Chondrocyte (in vitro differentiated cells): ENCODE results near the gene CHPF2. TPM values are rescaled to one million over a fixed set of nuclear protein-coding genes. Genes with fewer than 3 reads are reported as not detected.

Experiments
- DNase-seq: peaks from one replicate; pipeline ENCODE4 v3.0.0; 2021; ENCODE audit warnings: mixed read lengths, low spot score
- H3K27ac Mint-ChIP-seq: one replicate; pipeline ENCODE4 v1.8.0; 2021; ENCODE audit warnings: mild to moderate bottlenecking, moderate library complexity, mixed read lengths; ENCODE audit not compliant: unreplicated experiment
- H3K27me3 Mint-ChIP-seq: 2 replicates; pipeline ENCODE4 v1.8.0; 2021; ENCODE audit warnings: low read depth, mixed read lengths
- H3K36me3 Mint-ChIP-seq: 2 replicates; pipeline ENCODE4 v1.8.0; 2021; ENCODE audit warnings: low read depth, mixed read lengths
- H3K4me1 Mint-ChIP-seq: 2 replicates; pipeline ENCODE4 v1.8.0; 2021; ENCODE audit warnings: low read depth, mild to moderate bottlenecking, mixed read lengths
- H3K4me3 Mint-ChIP-seq: one replicate; pipeline ENCODE4 v1.8.0; 2021; ENCODE audit warnings: mild to moderate bottlenecking, moderate library complexity, mixed read lengths; ENCODE audit not compliant: unreplicated experiment
- H3K9me3 Mint-ChIP-seq: 2 replicates; pipeline ENCODE4 v1.8.0; 2021; ENCODE audit warnings: low read depth, mixed read lengths
- CTCF ChIP-seq: fragments of 200-600 bp; sonication (generic); IDR thresholded peaks from 2 replicates; pipeline ENCODE4 v1.5.0; 2021; ENCODE audit warnings: antibody characterized with exemption, mild to moderate bottlenecking, moderate library complexity
- total RNA-seq: library from RNA; stranded (reverse); gene quantifications from 3 replicates; pipeline ENCODE4 v1.2.1, GENCODE V29; 2021

Gene CHPF2
- total RNA-seq, 1 donor from 2014 or later = 98.3 TPM

GRCh38 chr7:151272877-151273276 is 40.6 kb downstream of the CHPF2 start:
- H3K9me3 Mint-ChIP-seq = no peaks in the 10 kb centered on the region
- no peak overlapping the region for H3K27ac Mint-ChIP-seq
- H3K4me3 Mint-ChIP-seq = no peak overlapping the region
- peaks cover 3% of the 10 kb centered on the region for H3K36me3 Mint-ChIP-seq
- no peak for DNase-seq
- H3K27me3 Mint-ChIP-seq = no peaks in the 10 kb centered on the region
- peaks cover 9% of the 10 kb centered on the region for H3K4me1 Mint-ChIP-seq
- TF ChIP-seq CTCF = no peak

DNA sequence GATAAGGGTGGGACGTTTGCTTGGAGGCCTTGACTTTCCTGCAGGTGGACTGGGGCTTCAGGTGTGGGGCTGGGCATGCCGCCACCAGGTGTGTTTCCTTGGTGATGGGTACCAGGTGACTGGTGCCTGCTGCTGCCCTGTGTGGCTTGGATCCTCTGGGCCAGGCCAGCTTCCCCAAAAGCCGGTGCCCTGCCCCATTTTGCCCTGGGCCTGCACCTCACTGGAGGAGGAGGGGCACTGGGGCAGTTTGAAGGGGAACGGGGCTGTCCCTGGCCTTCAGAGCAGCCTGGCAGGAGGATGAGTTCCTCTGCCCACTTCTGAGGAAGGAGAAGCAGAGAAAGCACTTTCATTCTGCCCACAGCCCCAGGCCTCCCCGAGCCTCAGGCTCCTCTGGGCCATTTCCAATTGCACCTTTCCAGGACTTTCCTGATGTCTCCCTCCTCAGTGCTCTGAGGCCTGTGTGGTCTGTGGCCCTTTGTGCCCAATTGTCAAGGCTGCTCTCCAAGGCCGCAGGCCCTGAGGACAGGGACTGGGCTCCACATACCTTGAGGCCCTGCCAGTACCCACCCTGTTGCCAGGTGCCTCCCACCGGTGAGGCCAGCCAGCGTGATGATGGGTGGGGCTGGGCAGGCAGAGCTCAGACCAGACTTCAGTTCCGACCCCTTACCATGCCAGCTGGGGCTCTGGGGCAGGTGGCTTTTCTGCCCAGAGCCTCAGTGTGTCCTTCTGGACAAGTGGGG is 41.5 kb downstream of the CHPF2 start:
- no peaks in the 10 kb centered on the region for H3K27me3 Mint-ChIP-seq
- H3K4me3 Mint-ChIP-seq = no peak overlapping the region
- no peak for DNase-seq
- peaks cover 3% of the 10 kb centered on the region for H3K36me3 Mint-ChIP-seq
- no peak for TF ChIP-seq CTCF
- no peaks in the 10 kb centered on the region for H3K9me3 Mint-ChIP-seq
- H3K4me1 Mint-ChIP-seq = peaks cover 12% of the 10 kb centered on the region
- H3K27ac Mint-ChIP-seq = no peak overlapping the region

DNA sequence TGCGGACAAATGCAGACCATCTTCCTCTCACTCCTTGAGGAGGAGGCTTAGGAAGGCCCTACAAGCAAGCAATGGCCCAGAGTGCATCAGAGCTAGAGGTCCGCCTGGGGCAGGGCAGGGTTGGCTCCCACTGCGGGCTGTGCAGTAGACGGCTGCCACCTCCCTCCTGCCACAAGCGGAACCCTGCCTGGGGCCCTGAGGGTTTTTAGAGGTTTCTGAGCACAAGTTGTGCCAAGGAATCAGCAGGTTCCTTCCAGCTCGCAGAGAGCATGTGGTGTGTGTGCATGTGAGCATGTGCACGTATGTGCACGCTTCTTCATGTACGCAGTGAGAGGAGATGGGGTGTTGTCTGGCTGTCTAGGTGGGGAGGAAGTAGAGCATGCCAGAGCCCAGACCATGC is 42.1 kb downstream of the CHPF2 start:
- Mint-ChIP-seq H3K27ac (no peak overlapping the region), H3K9me3 (no peaks in the 10 kb centered on the region), H3K4me1 (peaks cover 12% of the 10 kb centered on the region), H3K4me3 (no peak overlapping the region), H3K27me3 (peaks cover 3% of the 10 kb centered on the region), H3K36me3 (peaks cover 3% of the 10 kb centered on the region)
- no peak for TF ChIP-seq CTCF
- DNase-seq = no peak

DNA sequence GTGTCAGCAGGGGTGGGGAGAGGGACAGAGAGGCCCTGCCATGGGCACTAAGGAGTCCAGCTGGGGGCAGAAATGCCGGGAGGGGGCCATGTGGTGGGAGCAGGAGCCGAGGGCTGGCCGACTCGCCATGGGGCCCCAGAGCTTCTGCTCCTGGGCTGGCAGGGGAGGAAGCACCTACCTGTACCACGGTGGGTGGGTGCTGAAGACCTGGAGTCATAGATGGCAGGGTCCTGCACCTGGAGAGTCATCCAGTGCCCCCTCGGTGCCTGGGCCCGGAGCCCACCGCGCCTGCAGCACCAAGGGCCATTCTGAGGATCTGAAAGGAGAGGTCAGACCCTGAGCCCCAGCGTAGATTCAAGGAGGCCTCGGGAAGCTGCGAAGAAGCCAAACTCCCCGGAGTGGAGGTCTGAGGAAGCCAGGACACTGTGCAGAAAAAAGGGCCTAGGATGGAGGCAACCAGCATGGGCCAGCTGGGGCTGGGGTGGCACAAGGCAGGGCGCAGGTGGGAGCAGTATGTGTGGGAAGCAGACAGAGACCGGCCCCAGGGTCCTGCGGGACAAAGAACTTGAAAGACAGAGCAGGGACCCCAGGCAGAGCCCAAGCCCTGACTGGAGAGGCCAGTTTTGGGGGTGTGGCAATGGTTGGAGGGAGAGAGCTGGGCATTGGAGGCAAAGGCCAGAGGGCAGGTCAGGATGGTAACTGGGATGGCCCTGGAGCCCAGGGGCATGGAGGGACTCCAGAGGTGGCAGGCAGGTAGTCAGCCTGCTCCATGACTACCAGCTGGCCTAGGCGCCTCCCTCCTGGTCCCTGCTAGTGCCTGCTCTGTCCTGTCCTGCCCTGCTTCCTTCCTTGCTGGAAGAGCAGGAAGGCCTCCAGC is 42.9 kb downstream of the CHPF2 start:
- Mint-ChIP-seq H3K4me3 (peak overlapping the region; percentile 38), H3K27ac (no peak overlapping the region), H3K36me3 (peaks cover 3% of the 10 kb centered on the region), H3K27me3 (peaks cover 3% of the 10 kb centered on the region), H3K9me3 (no peaks in the 10 kb centered on the region), H3K4me1 (peaks cover 12% of the 10 kb centered on the region)
- no peak for TF ChIP-seq CTCF
- no peak for DNase-seq

DNA sequence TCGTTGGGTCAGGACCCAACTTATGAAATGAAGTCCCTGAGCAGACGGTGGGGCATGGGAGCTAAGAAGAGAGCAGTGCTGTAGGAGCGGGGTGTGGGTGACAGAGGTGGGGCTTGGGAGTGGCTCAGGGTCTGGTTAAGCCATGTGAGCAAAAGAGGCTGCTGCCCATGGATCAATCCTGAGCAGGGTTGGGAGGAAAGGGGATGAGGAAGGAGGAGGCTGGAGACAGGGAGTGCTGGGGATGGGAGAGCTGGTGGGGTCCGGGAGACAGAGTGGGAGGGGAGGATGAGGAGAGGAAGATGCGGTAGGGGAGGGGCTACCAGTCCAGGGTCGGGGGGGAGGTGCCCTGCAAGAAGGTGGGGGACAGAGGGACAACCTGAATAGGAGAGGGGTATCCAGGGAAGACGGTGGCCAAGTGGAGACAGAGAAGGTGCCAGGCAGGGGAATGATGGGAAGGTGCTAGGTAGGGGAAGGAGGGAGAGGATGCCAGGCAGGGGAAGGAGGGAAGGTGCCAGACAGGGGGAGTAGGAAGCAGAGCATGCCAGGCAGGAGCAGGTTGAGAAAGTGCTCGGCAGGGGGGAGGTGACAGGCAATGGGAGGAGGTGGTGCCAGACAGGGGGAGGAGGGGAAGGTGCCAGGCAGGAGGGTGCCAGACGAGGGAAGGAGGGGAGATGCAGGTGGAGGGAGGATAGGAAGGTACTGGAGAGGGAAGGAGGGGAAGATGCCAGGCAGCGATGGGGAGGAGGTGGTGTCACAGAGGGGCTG is 43.7 kb downstream of the CHPF2 start:
- H3K36me3 Mint-ChIP-seq = peaks cover 3% of the 10 kb centered on the region

More for the DNA sequence above, 43.7 kb downstream of the CHPF2 start:
- Mint-ChIP-seq H3K4me3 (peak overlapping the region; percentile 38), H3K4me1 (peaks cover 12% of the 10 kb centered on the region), H3K27ac (no peak overlapping the region), H3K9me3 (no peaks in the 10 kb centered on the region), H3K27me3 (peaks cover 7% of the 10 kb centered on the region)
- no peak for DNase-seq
- no peak for TF ChIP-seq CTCF
